Stimulated activated memory B cell treated with anti-CD40 and anti-IgM and Interleukin-4, amounts not matched to agents 10 μg/mL and 1 μg/mL and 100 μg/mL, for 72 hours (primary cell): Measurements from ENCODE around the gene CD274.
A peak's percentile ranks its signal among the peaks of the same experiment; 100 is the strongest.
"Not testable (repeated sequence)": the region's sequence is repeated elsewhere in the genome, so short reads cannot be mapped to it uniquely, and the experiment has no call there.

ENCODE experiments used
- ATAC-seq: fragments of 150-1000 bp; cut with Tn5 transposase; 2 replicates; pipeline ENCODE4 v1.10.0; 2021
- H3K27ac Mint-ChIP-seq: one replicate; pipeline ENCODE4 v1.8.0; 2022; ENCODE audit warnings: mild to moderate bottlenecking, mixed read lengths
- H3K27me3 Mint-ChIP-seq: one replicate; pipeline ENCODE4 v1.8.0; 2022; ENCODE audit warnings: mixed read lengths
- H3K36me3 Mint-ChIP-seq: one replicate; pipeline ENCODE4 v1.8.0; 2022; ENCODE audit warnings: mixed read lengths
- H3K4me1 Mint-ChIP-seq: one replicate; pipeline ENCODE4 v1.8.0; 2022; ENCODE audit warnings: mixed read lengths
- H3K4me3 Mint-ChIP-seq: one replicate; pipeline ENCODE4 v1.8.0; 2022; ENCODE audit warnings: mild to moderate bottlenecking, moderate library complexity, mixed read lengths
- H3K9me3 Mint-ChIP-seq: one replicate; pipeline ENCODE4 v1.8.0; 2022; ENCODE audit warnings: mixed read lengths

CD274 gene

GRCh38 chr9:5433328-5433727 lies 17.0 kb upstream of the CD274 start:
- not testable (repeated sequence) for H3K9me3 Mint-ChIP-seq, ATAC-seq, H3K27me3 Mint-ChIP-seq, H3K4me3 Mint-ChIP-seq, H3K27ac Mint-ChIP-seq
- Mint-ChIP-seq H3K4me1 (peaks cover 20% of the 10 kb centered on the region), H3K36me3 (peaks cover 33% of the 10 kb centered on the region)

GRCh38 chr9:5433841-5434810 lies 16.2 kb upstream of the CD274 start:
- not testable (repeated sequence) for ATAC-seq, H3K27me3 Mint-ChIP-seq, H3K9me3 Mint-ChIP-seq, H3K4me3 Mint-ChIP-seq, H3K27ac Mint-ChIP-seq
- H3K36me3 Mint-ChIP-seq: peaks cover 33% of the 10 kb centered on the region
- H3K4me1 Mint-ChIP-seq: peaks cover 28% of the 10 kb centered on the region

- ATAC-seq: no peak
- peaks cover 31% of the 10 kb centered on the region for H3K36me3 Mint-ChIP-seq
- no peaks in the 10 kb centered on the region for H3K27me3 Mint-ChIP-seq
- H3K4me1 Mint-ChIP-seq: peaks cover 43% of the 10 kb centered on the region
- no peaks in the 10 kb centered on the region for H3K9me3 Mint-ChIP-seq
- no peak overlapping the region for H3K4me3 Mint-ChIP-seq
- H3K27ac Mint-ChIP-seq: peak overlapping the region; percentile 87
Observed at GRCh38 chr9:5435912-5436311, 14.4 kb upstream of the CD274 start.

GRCh38 chr9:5436441-5436840 lies 13.9 kb upstream of the CD274 start:
- Mint-ChIP-seq H3K27ac (peak overlapping the region; percentile 87), H3K27me3 (no peaks in the 10 kb centered on the region), H3K4me3 (peak overlapping the region; percentile 88), H3K36me3 (peaks cover 27% of the 10 kb centered on the region), H3K9me3 (no peaks in the 10 kb centered on the region), H3K4me1 (peaks cover 47% of the 10 kb centered on the region)
- ATAC-seq: no peak

GRCh38 chr9:5437254-5438216 lies 12.8 kb upstream of the CD274 start, which contains the start of gene PLGRKT:
Gene PLGRKT (minus strand): TSS chr9:5437925. CDS start chr9:5431977, 5,948 bp downstream.
- Mint-ChIP-seq H3K4me3 (peak within 1 kb of the TSS; percentile 88), H3K27me3 (no peaks in the 10 kb centered on the region), H3K27ac (peak within 1 kb of the TSS; percentile 87), H3K4me1 (peaks cover 47% of the 10 kb centered on the region), H3K36me3 (peaks cover 21% of the 10 kb centered on the region), H3K9me3 (no peaks in the 10 kb centered on the region)
- ATAC-seq: peak; percentile 97

GRCh38 chr9:5438301-5439162 lies 11.8 kb upstream of the CD274 start:
- peaks cover 13% of the 10 kb centered on the region for H3K36me3 Mint-ChIP-seq
- H3K4me3 Mint-ChIP-seq: peak overlapping the region; percentile 88
- H3K4me1 Mint-ChIP-seq: peaks cover 47% of the 10 kb centered on the region
- no peaks in the 10 kb centered on the region for H3K9me3 Mint-ChIP-seq
- H3K27ac Mint-ChIP-seq: peak overlapping the region; percentile 87
- H3K27me3 Mint-ChIP-seq: no peaks in the 10 kb centered on the region
- peak; percentile 86 for ATAC-seq

- Mint-ChIP-seq H3K9me3 (no peaks in the 10 kb centered on the region), H3K27me3 (no peaks in the 10 kb centered on the region), H3K4me1 (peaks cover 42% of the 10 kb centered on the region), H3K4me3 (no peak overlapping the region), H3K36me3 (peaks cover 2% of the 10 kb centered on the region), H3K27ac (peak overlapping the region; percentile 27)
- no peak for ATAC-seq
Observed at GRCh38 chr9:5440426-5440825, 9.9 kb upstream of the CD274 start.

GRCh38 chr9:5441043-5441442 lies 9.3 kb upstream of the CD274 start:
- Mint-ChIP-seq H3K27me3 (no peaks in the 10 kb centered on the region), H3K36me3 (no peaks in the 10 kb centered on the region), H3K4me3 (no peak overlapping the region), H3K27ac (peak overlapping the region; percentile 27), H3K4me1 (peaks cover 42% of the 10 kb centered on the region), H3K9me3 (no peaks in the 10 kb centered on the region)
- no peak for ATAC-seq

GRCh38 chr9:5442400-5443011 lies 7.8 kb upstream of the CD274 start:
- ATAC-seq: no peak
- Mint-ChIP-seq H3K4me1 (peaks cover 45% of the 10 kb centered on the region), H3K27ac (no peak overlapping the region), H3K9me3 (no peaks in the 10 kb centered on the region), H3K4me3 (no peak overlapping the region), H3K27me3 (no peaks in the 10 kb centered on the region), H3K36me3 (no peaks in the 10 kb centered on the region)

GRCh38 chr9:5443850-5444249 lies 6.5 kb upstream of the CD274 start:
- H3K27ac Mint-ChIP-seq: no peak overlapping the region
- ATAC-seq: no peak
- no peaks in the 10 kb centered on the region for H3K27me3 Mint-ChIP-seq
- H3K36me3 Mint-ChIP-seq: no peaks in the 10 kb centered on the region
- no peaks in the 10 kb centered on the region for H3K9me3 Mint-ChIP-seq
- peaks cover 44% of the 10 kb centered on the region for H3K4me1 Mint-ChIP-seq
- no peak overlapping the region for H3K4me3 Mint-ChIP-seq

GRCh38 chr9:5445096-5445495 lies 5.2 kb upstream of the CD274 start:
- H3K4me1 Mint-ChIP-seq: peaks cover 40% of the 10 kb centered on the region
- H3K27me3 Mint-ChIP-seq, H3K9me3 Mint-ChIP-seq, H3K4me3 Mint-ChIP-seq, ATAC-seq, H3K27ac Mint-ChIP-seq, H3K36me3 Mint-ChIP-seq: not testable (repeated sequence)

- no peaks in the 10 kb centered on the region for H3K27me3 Mint-ChIP-seq
- H3K27ac Mint-ChIP-seq: no peak overlapping the region
- peaks cover 32% of the 10 kb centered on the region for H3K4me1 Mint-ChIP-seq
Observed at GRCh38 chr9:5445886-5446285, 4.5 kb upstream of the CD274 start.

GRCh38 chr9:5446451-5447236 lies 3.7 kb upstream of the CD274 start:
- H3K27me3 Mint-ChIP-seq: no peaks in the 10 kb centered on the region
- peaks cover 34% of the 10 kb centered on the region for H3K4me1 Mint-ChIP-seq
- H3K36me3 Mint-ChIP-seq: peaks cover 3% of the 10 kb centered on the region
- H3K9me3 Mint-ChIP-seq: no peaks in the 10 kb centered on the region
- no peak for ATAC-seq
- no peak overlapping the region for H3K4me3 Mint-ChIP-seq
- H3K27ac Mint-ChIP-seq: no peak overlapping the region

More at GRCh38 chr9:5445886-5446285, 4.5 kb upstream of the CD274 start:
- no peak for ATAC-seq
- H3K36me3 Mint-ChIP-seq: no peaks in the 10 kb centered on the region
- H3K9me3 Mint-ChIP-seq: no peaks in the 10 kb centered on the region
- H3K4me3 Mint-ChIP-seq: no peak overlapping the region
